HG03159 (cell line): ENCODE results near the gene MYO5B.
"Not testable (repeated sequence)": the region's sequence is repeated elsewhere in the genome, so short reads cannot be mapped to it uniquely, and the experiment has no call there.

Source experiments
- ATAC-seq: cut with Tn5 transposase; IDR thresholded peaks from one replicate; pipeline ENCODE4 v1.9.1; 2021; ENCODE audit warnings: mild to moderate bottlenecking, moderate library complexity; ENCODE audit not compliant: unreplicated experiment

MYO5B gene

DNA sequence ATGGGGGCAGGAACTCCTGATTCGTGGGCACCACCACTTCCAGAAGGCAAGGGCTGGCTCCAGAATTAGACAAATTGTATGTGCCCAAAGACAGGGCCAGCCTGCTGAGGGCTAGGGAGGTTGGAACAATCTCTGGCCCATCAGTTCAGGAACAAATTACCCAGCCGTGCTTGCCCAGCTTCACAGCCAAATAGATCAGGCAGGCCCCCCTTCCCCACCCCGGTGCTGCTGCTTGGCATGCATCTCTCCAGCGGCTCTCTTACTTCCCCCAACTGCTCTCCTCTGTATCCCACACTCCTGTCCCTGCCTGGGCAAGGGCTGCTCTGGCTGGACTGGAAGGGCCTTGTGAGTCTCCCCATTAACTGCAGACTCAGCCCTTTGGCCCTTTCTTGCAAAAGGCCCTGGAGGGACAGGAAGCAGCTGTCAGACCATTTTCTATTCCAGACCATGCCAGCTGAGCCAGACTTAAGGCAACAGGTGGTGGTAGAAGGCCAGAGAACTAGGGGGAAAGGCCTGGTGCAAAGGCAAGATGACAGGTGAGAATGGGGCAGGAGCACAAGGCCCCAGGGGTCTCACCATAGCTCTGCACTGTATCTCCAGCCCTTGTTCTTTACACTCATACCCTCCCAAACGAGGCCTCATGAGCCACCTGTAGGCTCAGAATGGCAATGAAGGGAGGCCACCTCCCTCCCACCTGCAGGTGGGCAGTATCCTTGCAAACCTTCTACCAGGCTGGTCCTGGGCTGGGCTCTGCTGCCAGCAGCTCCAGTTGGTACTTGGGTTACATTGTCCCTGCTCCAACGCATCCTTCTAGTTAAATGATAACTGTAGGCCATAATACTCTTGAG is 350.9 kb downstream of the MYO5B start:
- ATAC-seq: no peak

GRCh38 chr18:49843131-49843530 is 351.8 kb downstream of the MYO5B start:
- no peak for ATAC-seq

DNA sequence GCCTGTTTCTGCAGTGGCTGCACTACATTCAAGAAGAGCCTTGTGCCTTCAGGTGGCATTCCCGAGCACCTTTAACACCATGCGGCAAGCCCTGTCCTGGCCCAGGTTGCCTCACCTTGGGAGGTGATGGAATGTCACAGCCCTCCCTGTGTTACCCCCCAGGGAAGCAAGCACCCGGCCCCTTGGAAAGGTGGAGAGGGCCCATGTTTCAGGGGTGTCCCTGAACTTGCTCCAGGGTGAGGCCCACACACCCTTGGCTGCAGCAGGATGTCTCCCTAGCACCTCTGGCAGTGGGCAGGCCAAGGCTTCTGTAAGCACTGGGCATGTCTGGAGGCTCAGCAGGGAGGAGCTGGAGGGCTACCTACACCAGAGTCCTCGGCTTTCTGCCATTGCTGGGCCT is 352.3 kb downstream of the MYO5B start:
- ATAC-seq: no peak

DNA sequence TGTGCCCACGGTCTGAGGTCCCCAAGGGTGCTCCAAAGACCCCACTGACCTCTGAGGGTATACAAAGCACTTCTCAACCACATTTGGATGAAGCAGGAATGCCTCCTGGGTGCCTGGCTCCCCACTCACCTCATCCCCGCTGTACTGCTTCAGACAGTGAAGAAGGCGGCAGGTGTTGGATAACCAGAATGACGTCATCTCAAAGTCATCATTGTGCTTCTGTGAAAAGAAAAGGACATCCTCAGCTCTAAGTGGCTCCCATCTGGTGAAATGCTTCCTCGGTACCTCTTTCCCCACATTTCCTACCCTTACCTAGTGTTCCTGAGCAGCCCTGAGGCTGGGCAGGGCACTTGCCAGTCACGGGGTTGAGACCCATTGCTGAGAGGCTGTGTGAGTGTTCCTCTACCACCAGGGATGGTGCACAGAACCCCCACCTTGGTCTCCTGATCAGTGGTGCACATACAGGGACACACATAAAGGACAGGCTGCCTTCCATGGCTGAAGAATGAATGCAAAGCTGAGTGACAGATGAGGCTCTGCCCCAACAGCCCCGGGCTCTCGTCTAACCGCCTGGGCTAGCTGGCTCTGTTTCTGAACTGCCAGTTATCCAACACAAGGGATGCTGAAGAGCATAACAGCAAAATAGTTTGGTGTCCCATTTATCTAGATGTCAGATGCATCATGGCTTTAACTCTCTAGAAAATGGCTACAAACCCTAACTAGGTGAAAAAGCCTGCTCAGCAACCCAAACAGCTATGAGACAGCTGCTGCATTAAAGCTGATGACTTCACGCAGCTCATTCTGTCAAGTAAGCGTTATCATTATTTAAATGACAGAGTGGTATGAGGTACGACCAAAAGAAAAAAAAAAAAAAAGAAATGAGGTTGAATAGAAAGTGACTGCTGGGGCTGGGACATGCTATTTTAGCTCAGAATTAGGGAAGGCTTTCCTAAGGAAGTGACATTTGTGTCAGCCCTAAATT is 353.4 kb downstream of the MYO5B start:
- no peak for ATAC-seq

DNA sequence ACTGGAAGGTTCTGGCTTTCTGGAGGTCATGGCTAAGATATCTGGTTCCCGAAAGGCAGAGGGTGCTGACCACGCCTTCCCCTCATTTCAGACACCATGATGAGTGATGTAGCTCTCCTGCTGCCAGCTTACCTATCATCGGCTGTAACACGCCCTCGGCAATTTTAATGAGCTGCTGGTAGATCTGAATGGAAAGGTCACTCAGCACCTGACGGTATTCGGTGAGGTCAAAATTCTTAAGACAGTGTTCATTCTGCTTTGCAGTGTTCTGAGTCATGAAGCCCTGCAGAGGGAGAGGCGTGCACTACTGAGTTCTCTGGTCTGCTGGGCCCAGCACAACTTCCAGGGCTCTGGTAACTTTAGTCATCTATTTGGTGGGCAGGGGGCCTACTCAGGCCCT is 355.9 kb downstream of the MYO5B start:
- ATAC-seq: no peak

DNA sequence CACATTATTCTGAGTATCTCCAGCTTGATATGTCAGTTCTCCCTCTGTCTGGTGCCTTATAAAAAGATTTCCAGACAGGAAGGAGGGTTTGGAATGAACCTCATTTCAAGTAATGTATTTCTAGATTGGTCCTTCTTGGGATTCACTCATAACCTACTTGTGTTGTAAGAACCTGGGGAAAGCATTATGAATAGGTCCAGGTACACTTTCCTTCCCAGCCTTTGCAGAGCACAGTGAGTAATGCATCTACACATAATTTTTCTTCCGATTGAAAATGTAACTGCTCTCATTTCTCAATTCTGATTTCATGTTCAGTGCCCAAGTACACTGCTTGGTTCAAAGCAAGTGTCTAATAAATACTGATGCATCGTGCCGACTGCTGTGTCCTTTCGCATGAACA is 356.6 kb downstream of the MYO5B start:
- no peak for ATAC-seq

- no peak for ATAC-seq
Measured at GRCh38 chr18:49837889-49838288, 357.1 kb downstream of the MYO5B start.

- not testable (repeated sequence) for ATAC-seq
Measured at GRCh38 chr18:49837316-49837835, 357.6 kb downstream of the MYO5B start.

GRCh38 chr18:49835405-49835804 is 359.5 kb downstream of the MYO5B start:
- ATAC-seq: no peak

DNA sequence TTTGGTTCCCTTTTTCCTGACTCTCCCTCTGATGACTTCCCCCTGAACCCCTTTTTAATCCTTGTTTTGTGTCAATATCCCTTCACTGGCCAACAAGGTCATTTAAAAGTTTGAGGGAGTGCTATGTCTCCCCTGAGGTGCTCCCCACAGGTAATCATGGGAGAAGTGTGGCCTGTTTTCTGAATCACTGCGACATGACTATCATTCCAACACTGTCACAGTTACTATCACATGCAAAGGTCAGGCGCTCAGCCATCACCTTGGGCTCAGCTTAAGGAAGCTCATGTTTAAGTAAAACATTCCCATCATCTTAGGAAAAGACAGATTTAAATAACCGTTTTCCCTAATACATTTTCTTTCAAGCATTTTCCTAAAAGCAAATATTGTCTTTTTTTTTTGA is 360.7 kb downstream of the MYO5B start:
- ATAC-seq: no peak

DNA sequence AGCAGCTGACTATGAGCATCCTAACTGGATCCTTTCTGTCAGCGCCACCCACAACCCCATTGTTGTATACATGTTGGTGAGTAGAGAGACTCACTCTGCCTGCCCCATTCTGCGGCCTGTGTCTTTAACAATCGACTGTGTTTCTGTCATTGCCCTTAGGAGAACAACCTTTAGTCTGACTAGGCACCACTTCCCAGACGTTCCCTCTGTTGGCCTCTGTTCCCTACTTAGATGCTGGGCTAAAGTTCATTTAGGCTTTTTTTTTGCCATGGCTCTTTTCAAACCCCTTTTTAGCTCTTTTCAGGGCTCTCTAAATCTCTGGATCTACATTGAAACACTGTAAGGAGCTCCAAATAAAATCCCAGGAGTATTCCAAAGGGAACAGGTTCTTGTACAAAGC is 361.1 kb downstream of the MYO5B start:
- ATAC-seq: no peak

- no peak for ATAC-seq
Measured at GRCh38 chr18:49832221-49832647, 362.7 kb downstream of the MYO5B start.

DNA sequence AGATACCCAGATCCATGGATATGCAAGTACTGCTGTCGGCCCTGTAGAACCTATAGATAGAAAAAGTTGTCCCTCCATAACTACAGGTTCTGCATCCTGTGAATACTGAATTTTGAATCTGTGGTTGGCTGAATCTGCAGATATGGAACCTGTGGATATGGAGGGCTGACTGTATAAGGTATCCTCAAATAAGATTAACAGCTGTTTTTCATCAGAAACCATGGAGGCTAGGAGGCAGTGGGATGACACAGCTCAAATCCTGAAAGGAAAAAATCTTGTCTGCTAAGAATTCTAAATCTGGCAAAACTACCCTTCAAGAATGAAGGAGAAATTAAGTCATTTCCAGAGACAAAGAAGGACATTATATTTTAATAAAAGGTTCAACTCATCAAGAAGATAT is 367.0 kb downstream of the MYO5B start:
- no peak for ATAC-seq

DNA sequence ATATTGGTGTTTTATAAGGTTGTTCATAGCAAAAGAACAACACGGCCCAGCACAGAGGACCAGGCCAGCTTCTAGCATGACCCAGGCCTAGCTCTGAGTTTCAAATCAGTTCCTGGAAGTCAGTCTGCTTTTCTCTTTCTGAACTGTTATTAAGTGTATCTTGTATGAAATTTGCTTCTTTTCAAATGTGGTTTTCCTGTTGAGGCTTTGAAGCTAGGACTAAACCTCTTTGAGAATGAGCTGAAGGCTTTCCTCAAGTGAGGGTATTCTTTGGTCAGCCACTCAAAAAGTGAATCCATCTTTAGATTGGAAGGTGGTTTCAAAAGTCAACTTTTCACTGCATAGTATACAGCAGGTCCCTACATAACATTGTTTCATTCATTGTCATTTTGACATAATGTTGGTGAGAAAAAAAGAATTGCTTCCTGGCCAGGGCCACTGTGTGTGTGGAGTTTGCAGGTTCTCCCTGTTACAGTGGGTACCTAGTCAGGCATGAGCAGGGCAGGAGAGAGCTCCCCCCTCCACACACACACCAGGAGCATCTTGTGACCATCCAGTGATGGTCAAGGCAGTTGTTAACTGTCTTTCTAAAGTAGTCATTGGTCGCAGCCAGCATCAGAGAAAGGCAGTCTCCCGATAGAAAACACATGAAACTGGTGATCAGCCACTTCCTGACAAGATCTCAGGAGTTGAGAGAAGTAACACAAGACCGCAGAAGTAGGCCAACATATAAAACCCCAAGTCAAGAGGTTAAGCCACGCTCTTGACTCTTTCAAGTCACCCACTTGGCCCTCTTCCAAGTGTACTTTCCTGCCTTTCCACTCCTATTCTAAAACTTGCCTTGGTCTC is 374.9 kb downstream of the MYO5B start:
- ATAC-seq: no peak

DNA sequence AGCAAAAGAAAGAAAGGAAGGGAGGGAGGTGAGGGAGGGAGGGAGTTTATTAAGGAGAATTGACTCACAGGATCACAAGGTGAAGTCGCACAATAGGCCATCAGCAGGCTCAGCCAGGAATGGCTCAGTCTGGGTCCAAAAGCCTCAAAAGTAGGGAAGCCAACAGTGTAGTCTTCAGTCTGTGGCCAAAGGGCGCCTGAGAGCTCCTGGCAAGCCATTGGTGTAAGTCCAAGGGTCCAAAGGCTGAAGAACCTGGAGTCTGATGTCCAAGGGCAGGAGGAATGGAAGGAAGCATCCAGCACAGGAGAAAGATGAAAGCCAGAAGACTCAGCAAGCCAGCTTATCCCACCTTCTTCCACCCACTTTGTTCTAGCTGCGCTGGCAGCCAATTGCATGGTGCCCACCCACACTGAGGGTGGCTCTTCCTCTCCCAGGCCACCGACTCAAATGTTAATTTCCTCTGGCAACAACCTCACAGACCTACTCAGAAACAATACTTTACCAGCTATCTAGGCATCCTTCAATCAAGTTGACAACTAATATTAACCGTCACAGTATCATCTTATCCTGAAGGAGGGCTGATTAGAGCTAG is 375.8 kb downstream of the MYO5B start:
- no peak for ATAC-seq

DNA sequence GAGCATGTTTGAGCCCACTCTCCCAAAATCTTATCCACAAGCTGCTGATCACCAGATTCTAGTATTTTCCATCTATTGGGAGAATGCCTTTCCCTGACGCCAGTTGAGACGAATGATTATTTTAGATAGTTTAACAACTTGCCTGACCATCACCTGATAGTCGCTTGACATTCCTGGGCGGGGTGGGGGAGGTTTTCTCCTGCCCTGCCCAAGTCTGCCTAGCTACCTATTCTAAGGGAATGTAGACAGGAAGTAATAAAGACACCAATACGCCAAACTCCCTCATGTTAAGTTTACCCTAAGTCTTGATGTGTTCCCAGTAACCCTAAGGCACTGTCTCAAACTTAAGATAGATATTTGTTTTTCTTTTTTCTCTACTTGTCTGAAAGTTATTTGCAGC is 377.0 kb downstream of the MYO5B start:
- ATAC-seq: no peak

GRCh38 chr18:49815927-49816326 is 379.0 kb downstream of the MYO5B start:
- ATAC-seq: no peak

GRCh38 chr18:49814147-49814499 is 380.8 kb downstream of the MYO5B start:
- peak; percentile 27 for ATAC-seq

- peak; percentile 75 for ATAC-seq
Measured at GRCh38 chr18:49813319-49814146, 381.4 kb downstream of the MYO5B start, which contains the start of gene ACAA2. ACAA2 (minus strand) TSS chr18:49813533; CDS start chr18:49813484, 49 bp downstream.

DNA sequence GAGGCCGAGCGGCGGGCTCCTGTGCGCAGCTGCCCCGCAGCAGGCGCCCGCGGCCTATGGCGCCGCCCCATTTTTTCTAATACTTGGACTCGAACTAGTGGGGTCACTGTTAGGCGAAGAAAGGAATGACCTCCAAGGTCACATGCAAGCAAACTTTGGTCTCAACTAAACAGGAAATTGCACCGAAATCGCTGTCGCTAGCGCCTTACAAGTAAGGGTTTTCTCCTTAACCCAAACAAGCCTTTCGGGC is 382.0 kb downstream of the MYO5B start:
- peak; percentile 26 for ATAC-seq
